Activated CD4-positive, alpha-beta T cell treated with anti-CD3 and anti-CD28 coated beads, Interleukin-2, amount 50 U/mL, for 1 hour (primary cell): ENCODE measurements around the gene IZUMO3.
"Not testable (repeated sequence)": the region's sequence is repeated elsewhere in the genome, so short reads cannot be mapped to it uniquely, and the experiment has no call there.

Experiments used
- DNase-seq: peaks from one replicate; pipeline ENCODE4 v3.0.0-alpha.2; 2020

The IZUMO3 gene, protein sequence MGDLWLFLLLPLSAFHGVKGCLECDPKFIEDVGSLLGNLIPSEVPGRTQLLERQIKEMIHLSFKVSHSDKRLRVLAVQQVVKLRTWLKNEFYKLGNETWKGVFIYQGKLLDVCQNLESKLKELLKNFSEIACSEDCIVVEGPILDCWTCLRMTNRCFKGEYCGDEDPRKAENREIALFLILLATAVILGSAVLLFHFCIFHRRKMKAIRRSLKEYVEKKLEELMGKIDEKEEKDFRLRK

DNA sequence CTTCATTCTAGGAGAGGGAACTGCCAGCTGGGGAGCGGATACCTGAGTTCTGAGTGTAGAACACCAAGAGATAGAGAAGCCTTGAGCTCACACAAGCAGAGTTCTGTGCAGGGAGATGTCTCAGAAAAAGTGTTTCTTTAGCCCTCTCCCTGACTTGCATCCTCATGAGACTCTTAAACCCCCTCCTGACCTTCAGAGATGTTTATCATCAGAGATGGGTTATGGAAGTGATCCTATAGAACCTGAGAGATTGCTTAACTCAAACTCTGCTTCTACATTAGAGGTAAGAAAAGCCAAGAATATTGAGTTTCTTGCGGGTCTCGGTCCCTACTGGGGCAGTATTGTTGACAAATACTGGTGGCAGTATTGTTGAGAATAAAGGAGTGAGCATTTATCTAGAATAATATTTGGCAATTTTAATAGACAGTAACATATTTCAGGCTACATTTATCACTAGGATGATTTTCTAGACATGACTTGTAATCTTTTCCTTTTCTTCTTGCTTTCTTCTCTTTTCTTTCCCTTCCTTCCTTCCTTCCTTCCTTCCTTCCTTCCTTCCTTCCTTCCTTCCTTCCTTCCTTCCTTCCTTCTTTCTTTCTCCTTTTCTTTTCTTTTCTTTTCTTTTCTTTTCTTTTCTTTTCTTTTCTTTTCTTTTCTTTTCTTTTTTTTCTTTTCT, at the start of gene IZUMO3:
TSS of gene IZUMO3 (minus strand) at position 51 of the 676 bp plus-strand sequence. CDS start 248 bp downstream, outside the sequence.
- no peak for DNase-seq

DNA sequence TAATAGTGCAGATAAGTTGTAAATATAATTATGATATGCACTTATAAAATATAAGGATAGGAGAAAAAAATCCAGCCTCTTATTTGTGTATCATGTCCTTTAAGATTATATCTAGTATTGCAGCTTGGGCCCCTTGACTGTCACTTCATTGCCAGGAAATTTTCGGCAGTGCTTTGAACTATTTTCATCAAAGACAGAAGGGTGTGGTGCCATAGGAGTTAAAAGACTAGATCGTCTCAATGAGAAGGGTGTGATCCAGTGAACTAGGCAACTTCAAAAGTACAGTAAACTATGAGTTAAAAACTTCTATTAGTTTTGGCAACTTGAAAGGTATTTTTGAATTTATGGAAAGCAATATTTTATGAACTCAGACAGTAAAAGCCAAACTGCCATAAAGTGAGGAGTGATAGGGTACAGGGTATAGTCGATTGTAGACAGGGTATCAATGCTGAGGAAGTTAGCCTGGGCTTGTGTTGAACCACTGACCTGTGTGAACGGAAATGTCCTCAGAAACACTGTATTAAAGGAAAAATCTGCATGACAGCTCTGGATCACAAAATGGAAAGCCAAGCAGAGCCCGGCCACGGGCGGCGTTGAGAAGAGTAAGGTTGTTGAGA, 48.6 kb upstream of the IZUMO3 start:
- DNase-seq, result no peak

DNA sequence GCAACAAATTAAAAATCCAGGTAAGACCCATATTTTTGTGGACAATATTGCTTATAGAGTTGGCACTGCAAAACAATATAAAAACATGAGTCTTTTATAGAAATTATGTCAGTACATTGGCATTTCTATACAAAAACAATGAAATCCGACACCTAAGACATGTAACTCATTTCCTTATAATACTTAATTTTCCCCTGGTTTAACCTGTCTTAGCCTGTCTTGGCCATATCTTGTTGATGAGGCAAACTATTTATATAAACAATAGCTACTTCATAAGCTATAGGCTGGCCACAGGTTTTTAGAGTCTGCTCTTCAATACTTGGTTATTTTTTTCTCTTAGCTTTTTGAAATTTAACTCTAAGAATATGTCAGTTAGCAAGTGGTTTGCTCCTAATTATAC, 44.7 kb upstream of the IZUMO3 start:
- DNase-seq, result no peak

DNA sequence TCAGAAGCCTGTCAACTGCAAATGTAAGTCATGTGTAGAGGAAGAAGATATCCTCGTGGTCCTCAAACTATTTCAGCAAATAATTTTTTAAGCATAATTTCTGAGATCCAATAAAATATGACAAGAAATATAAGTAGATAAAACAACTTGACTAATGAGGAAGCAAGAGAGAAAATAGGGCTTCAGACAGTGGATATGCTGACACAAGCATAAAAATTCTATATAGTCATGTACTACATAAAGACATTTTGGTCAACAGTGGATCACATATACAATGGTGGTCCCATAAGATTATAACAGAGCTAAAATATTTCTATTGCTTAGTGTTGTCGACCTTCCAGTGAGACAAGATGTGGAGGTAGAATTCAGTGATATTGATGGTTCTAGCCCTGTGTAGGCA, 42.2 kb upstream of the IZUMO3 start:
- DNase-seq, result no peak

DNA sequence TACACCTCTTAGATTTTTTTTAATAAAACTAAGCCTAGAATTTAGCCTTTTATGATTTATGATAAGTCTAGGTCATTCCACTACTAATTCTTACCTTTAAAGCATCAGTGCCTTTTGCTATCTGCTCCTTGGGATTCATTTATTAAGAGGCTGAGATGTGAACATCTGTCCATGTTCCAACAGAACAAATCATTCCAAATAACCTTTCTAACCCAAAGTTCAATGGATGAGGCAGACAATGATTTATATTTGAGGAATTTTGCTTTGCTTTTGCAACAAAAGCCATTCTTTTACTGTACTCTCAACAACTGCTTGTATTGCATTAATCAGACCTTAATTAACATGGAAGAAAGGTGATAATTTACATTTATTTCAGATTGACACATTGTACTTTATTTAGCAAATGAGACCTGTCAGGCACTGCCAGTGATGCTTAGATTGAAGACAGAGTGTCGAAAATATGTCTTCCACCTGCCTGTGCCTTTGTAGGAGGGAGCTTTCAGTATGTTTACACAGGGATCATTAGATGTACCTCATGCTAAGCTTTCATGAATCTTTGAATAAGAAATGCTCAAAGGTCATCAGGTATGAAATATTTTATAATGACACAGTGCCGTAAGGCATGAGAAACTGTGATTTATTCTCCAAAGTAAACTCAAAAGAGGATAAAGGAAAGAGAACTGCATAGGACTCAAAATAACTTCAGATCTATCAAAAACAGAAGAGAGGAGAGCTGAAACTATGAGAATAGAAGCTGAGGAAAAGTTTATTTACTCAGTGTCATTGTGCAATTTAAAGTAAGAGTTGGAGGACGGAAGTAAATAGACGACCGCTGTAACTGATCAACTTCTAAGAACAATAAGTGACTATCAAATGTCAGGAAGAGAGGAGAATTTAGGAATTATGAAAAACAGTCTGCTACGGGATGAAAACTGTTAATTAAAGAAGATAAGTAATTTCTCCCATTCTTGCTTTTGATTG, 36.7 kb upstream of the IZUMO3 start:
- DNase-seq, result no peak

DNA sequence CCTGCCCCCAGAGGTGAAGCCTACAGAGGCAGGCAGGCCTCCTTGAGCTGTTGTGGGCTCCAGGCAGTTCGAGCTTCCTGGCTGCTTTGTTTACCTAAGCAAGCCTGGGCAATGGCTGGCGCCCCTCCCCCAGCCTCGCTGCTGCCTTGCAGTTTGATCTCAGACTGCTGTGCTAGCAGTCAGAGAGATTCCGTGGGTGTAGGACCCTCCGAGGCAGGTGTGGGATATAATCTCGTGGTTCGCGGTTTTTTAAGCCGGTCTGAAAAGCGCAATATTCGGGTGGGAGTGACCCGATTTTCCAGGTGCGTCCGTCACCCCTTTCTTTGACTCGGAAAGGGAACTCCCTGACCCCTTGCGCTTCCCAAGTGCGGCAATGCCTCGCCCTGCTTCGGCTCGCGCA, 34.3 kb upstream of the IZUMO3 start:
- DNase-seq, result not testable (repeated sequence)

DNA sequence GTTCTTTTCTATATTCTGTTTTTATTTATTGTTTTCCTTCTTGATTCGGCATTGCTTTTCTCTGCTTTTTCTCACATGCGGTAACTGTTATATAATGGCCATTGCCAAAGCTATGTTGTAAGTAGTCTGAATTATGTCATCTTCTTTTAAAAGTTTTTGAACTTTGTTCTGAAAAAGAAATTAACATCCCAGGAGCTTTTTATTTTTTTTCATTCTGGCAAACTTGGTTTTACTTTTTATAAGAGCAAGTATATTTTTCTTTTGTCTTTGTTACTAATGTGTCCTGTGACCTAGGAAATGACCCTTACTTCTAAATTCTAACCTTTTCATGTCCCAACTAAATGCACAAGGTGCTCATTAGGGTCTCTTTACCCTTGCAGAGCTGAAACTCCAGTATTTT, 26.7 kb upstream of the IZUMO3 start:
- no peak for DNase-seq

DNA sequence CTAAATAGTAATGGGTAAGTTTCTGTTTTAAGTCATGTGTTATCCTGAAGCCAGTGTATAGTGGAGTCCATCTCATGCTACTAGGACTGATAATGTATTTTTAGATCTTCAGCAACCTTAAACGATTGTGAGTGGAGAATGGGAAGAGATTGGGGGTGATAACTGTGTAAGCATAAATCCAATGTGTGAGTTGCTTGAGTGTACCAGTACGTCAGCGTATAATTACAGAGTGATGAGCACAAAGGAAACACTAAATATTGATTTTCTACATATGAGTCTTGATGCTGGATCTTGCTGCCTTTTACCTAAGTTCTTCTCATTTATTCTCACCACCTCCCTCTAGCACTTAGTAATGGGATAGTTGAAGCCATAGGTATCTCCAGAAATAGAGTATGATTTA, 16.3 kb upstream of the IZUMO3 start:
- no peak for DNase-seq

DNA sequence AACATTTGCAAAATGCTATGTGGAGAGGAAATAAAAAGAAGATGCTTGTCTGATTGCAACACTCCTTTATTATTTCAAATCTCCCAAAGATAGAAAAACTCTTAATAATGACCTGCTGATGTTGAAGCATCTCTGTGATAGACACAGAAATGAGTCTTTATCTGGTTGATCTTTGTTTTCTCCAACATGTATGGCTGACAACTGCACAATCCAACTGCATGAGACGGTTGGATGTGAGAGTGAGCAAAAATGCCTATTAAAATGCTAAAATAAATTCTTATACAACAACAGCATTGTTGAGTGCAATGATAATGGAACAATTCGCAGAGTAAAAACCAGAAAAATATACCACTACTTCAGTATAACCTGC, 7.5 kb upstream of the IZUMO3 start:
- no peak for DNase-seq

DNA sequence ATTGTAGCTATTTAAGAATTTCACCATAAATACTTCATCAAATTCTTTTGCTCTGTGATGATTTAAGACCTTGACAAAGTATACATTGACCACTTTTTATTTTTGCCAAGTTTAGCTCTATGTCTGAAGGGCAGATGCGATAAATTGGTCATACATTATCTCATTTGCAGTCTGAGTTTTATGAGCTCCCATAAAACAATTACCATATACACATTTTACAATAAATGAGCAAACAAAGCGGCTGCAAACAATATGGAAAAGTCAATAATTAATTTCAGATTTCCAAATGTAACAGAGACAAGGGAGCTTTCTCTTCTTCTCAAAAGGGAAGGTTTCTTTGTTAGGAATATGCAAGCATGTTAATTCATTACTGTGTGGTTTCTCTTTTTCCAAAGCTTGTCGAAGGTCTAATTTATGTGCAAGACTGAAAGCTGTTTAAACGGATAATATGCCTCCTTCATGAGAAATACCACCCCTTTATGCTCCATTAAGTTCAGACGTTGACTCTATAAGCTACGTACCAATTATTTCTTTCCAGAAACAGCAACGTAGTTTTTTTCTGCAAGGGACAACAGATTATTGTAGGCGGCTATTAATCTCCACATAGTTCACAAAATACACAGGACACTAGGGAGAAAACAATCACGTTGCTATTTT, 7.0 kb upstream of the IZUMO3 start:
- no peak for DNase-seq

DNA sequence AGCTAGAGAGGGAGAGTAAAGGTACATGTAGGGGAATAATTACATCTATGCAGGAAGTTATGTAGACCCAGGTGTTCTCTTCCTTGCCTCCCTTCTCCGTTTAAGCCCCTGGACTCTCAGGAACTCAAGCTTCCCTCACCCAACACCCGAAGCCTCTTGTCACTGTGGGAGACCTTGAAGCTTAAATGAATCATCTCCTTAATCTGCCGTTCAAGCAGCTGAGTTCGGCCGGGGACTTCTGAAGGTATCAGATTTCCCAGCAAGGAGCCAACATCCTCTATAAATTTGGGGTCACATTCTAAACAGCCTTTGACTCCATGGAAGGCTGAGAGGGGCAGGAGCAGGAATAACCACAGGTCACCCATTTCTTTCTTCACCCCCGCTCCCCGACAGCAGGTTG, 412 bp downstream of the IZUMO3 start:
- DNase-seq, result no peak

DNA sequence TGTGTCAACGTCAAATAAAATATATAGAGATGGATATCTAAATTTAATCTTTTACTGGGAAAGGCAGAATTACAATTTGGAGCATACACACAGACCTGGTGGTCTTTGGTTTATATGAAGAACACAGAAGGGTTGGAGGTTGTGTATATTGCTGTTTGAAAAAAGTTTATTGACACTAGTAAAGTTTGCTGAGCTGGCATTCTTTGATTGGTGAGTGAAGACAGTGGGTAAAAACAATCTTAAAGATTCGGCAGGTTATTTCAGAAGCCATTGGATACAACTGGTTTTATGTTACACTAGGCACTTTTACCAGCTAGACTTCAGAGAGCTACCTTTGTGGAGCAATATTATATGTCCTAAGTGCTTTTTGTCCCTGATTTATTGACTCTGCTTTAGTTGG, 27.2 kb downstream of the IZUMO3 start:
- DNase-seq, result no peak

DNA sequence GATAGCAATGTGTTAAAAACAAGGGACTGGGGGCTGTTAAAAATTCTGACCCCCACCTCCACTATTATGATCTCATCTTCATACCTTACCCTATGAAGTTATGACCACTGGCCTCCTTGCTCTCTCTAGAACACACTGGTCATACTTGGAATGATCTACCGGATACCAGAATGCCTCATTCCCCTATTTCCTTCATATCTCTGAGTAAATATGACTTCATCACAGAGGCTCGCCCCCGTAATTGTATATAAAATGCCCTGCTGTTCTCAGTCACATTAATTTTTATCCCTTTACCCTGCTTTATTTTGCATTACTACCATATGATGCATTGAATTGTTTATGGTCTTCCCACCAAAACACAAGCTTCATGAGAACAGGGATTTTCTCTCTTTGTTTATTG, 29.2 kb downstream of the IZUMO3 start:
- DNase-seq, result no peak

DNA sequence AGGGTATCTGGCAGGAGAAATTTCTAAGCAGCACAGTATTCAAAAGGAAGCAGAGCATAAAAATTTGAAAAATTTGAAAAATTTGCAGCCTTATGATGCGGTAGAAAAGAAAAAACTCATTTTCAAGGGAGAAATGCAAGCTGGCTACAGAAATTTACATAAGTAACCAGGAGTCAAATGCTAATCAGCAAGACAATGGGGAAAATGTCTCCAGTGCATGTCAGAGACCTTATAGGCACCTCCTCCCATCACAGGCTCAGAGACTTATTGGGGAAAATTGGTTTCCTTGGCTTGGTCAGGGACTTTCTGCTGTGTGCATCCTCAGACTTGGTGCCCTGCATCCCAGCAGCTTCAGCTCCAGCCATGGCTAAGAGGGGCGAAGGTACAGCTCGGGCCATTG, 35.8 kb downstream of the IZUMO3 start:
- no peak for DNase-seq

DNA sequence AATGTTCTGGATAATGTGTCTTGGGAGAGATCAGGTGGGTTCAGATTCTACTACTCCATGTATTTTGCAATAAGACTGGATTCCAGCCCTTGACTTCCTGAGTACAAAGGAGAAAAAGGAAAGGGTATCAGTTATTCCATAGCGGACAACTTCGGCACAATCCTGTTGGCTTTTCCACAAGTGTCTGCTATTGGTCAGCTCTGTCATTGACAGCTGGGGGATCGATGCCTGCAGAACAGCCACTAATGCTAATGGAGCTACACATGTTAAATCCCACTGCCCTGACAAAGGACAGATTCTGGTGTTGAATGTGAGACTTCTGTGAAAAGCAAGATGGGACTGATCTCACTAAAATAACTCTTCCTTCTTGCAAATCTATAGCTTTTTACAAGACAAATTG, 41.2 kb downstream of the IZUMO3 start:
- no peak for DNase-seq

DNA sequence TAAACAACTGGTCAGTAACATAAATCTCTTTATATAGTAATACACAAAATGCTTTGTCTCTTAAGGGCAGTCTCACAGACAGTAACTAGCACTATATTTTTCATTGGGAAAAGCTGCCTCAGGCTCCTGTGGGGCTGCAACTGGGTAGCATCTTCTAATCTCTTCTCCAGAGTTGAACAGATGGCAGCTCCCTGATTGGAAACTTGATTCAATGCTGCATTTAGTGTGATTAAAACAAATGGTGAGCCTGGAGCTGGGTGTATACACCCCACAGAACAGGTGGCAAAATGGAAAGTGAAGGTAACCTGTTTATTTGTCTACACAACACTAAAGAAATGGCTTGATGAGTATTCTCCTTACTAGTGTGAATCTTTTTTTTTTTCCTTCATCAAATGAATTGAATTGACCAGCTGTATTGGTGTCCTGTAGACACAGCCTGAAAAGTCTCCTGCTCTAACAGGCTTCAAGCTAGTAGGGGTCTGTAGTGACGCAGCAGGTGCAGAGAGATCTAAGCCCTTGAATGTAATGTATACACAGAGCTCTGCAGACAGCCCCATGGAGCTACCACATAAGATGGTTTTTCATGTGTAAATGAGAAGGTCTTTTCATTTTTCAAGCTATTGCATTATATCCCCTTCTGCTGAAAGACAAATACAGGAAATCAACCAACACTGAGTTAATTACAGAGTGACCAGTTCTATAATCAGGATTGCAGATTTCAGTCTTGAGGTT, 43.3 kb downstream of the IZUMO3 start:
- DNase-seq, result no peak

DNA sequence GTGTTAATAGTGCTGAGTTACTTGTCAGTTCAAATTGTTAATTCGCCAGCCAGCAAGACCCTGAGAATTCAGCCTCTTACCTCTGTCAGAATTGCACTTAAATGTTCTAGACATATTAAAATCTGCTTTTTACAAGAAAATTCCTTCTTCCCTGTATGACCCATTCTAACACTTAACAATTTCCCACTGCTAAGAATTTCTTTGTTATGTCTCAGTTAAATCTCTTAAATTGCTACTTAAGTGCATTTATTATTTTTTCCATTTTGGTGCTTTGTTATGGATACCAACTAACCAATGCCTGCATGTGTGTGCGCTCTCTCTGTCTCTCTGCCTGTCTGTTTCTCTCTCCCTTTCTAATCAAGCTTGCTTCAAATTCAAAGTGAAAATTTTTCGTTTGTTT, 44.9 kb downstream of the IZUMO3 start:
- no peak for DNase-seq

DNA sequence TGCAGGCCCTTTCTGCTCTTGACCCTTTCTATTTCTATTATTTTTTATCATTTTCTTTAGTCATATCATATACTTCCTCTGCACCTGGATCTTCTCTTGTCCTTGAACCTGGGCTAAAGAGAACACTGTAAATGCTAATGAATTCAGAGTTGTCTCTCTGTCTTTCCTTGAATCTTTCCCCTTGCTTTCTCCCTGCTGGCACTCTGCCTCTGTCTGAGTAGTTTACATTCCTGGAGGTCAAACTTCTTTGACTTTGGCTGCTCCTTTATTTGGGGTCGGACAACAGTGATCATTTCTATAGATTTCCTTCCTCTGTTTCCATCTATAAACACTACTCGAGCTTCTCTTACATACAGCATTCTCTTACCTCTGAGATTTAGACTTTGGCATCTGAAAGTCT, 47.1 kb downstream of the IZUMO3 start:
- no peak for DNase-seq

DNA sequence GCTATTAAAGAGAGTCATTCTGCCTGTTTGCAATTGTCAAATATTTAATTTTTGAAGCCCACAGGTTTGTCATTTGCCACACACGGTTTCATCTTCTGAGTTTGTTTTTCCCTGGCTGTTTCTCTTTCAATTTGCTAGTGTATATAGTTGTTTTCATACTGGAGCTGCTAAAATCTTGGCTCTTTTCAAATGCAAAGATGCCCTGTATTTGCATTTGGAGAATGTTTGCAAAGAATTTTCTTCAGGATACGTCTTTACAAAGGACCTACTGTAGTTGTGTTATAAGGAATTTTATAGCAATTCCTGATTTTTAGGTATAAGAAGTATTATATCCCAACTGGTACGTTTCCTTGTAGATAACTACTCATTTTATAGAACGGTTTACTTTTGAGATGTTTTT, 48.0 kb downstream of the IZUMO3 start:
- DNase-seq, result no peak
